SW480 (cell line): Measurements from ENCODE around the gene BAD.
A peak's percentile ranks its signal among the peaks of the same experiment; 100 is the strongest.
"Not testable (repeated sequence)": the region's sequence is repeated elsewhere in the genome, so short reads cannot be mapped to it uniquely, and the experiment has no call there.

ENCODE experiments used
- DNase-seq: peaks from one replicate; pipeline ENCODE4 v3.0.0-alpha.2; 2016; ENCODE audit warnings: low spot score

Gene BAD

GRCh38 chr11:64256300-64256699, 28.2 kb downstream of the BAD start:
- no peak for DNase-seq

GRCh38 chr11:64255135-64256128, 29.0 kb downstream of the BAD start:
- DNase-seq: no peak

GRCh38 chr11:64254326-64254725, 30.1 kb downstream of the BAD start:
- no peak for DNase-seq

GRCh38 chr11:64253481-64253880, 31.0 kb downstream of the BAD start:
- no peak for DNase-seq

GRCh38 chr11:64253043-64253442, 31.4 kb downstream of the BAD start:
- no peak for DNase-seq

GRCh38 chr11:64252003-64252872, 32.2 kb downstream of the BAD start:
- no peak for DNase-seq

GRCh38 chr11:64251753-64252002, 32.8 kb downstream of the BAD start:
- DNase-seq: no peak

- DNase-seq: peak; percentile 39
Observed at GRCh38 chr11:64251016-64251752, 33.3 kb downstream of the BAD start, which contains the start of gene PLCB3. Gene PLCB3, plus strand, starts transcription at chr11:64251530. Its CDS starts 120 bp downstream, at chr11:64251650.

GRCh38 chr11:64250415-64251015, 34.0 kb downstream of the BAD start:
- no peak for DNase-seq

- no peak for DNase-seq
Observed at GRCh38 chr11:64249563-64250414, 34.7 kb downstream of the BAD start.

- DNase-seq: no peak
Observed at GRCh38 chr11:64249038-64249437, 35.4 kb downstream of the BAD start.

- no peak for DNase-seq
Observed at GRCh38 chr11:64248578-64248977, 35.9 kb downstream of the BAD start.

GRCh38 chr11:64247729-64248531, 36.5 kb downstream of the BAD start:
- DNase-seq: no peak

GRCh38 chr11:64246871-64247728, 37.4 kb downstream of the BAD start, which contains the start of gene PPP1R14B:
Gene PPP1R14B, minus strand, starts transcription at chr11:64246943. Its CDS starts 270 bp downstream, at chr11:64246673.
- peak; percentile 91 for DNase-seq

- DNase-seq: not testable (repeated sequence)
Observed at GRCh38 chr11:64246621-64246870, 37.9 kb downstream of the BAD start.

- DNase-seq: peak; percentile 89
Observed at GRCh38 chr11:64245797-64246620, 38.5 kb downstream of the BAD start.

GRCh38 chr11:64245401-64245796, 39.1 kb downstream of the BAD start:
- no peak for DNase-seq

- DNase-seq: no peak
Observed at GRCh38 chr11:64244966-64245365, 39.5 kb downstream of the BAD start.
